Astrocyte (in vitro differentiated cells and primary cell): ENCODE measurements around the gene MLXIP. TPM values are rescaled to one million over a fixed set of nuclear protein-coding genes. Genes with fewer than 3 reads are reported as not detected.
A peak's percentile ranks its signal among the peaks of the same experiment; 100 is the strongest.

ENCODE experiments used
- DNase-seq: peaks from one replicate; pipeline ENCODE4 v3.0.0-alpha.2; 2010; ENCODE audit warnings: low read depth
- FAIRE-seq: peaks from 2 replicates; lab custom pipeline; 2011; peaks lifted over from hg19 to GRCh38; lab: Jason Lieb, UNC
- H2AFZ ChIP-seq: 2 replicates; pipeline ENCODE4 v1.6.0; 2012; ENCODE audit warnings: low read depth, low read length, inconsistent platforms
- H3K27ac ChIP-seq: 2 replicates; pipeline ENCODE4 v1.5.1; 2011; ENCODE audit warnings: low read depth, low read length, inconsistent platforms
- H3K27me3 ChIP-seq: 2 replicates; pipeline ENCODE4 v1.6.0; 2011; ENCODE audit warnings: low read length, inconsistent platforms; ENCODE audit not compliant: insufficient read depth
- H3K36me3 ChIP-seq: 2 replicates; pipeline ENCODE4 v1.5.1; 2011; ENCODE audit warnings: low read length, inconsistent platforms; ENCODE audit not compliant: insufficient read depth
- H3K4me1 ChIP-seq: 2 replicates; pipeline ENCODE4 v1.5.1; 2011; ENCODE audit warnings: low read length, inconsistent platforms; ENCODE audit not compliant: insufficient read depth
- H3K4me2 ChIP-seq: 2 replicates; pipeline ENCODE4 v1.6.0; 2012; ENCODE audit warnings: low read length, inconsistent platforms
- H3K4me3 ChIP-seq: 2 replicates; pipeline ENCODE4 v1.5.1; 2011; ENCODE audit warnings: low read depth, mild to moderate bottlenecking, low read length, inconsistent platforms; ENCODE audit not compliant: insufficient read depth
- H3K79me2 ChIP-seq: 2 replicates; pipeline ENCODE4 v1.6.0; 2012; ENCODE audit warnings: mild to moderate bottlenecking, low read length, inconsistent platforms; ENCODE audit not compliant: insufficient read depth
- H3K9ac ChIP-seq: 2 replicates; pipeline ENCODE4 v1.6.0; 2012; ENCODE audit warnings: mild to moderate bottlenecking, low read length, inconsistent platforms
- H3K9me3 ChIP-seq: 2 replicates; pipeline ENCODE4 v1.5.1; 2012; ENCODE audit warnings: low read depth, mild to moderate bottlenecking, low read length, inconsistent platforms; ENCODE audit not compliant: insufficient read depth
- H4K20me1 ChIP-seq: 2 replicates; pipeline ENCODE4 v1.6.0; 2012; ENCODE audit warnings: low read length, inconsistent platforms; ENCODE audit not compliant: insufficient read depth
- H3K27ac Mint-ChIP-seq: one replicate; pipeline ENCODE4 v1.8.0; 2021; ENCODE audit warnings: mild to moderate bottlenecking, mixed read lengths; ENCODE audit not compliant: unreplicated experiment
- H3K27me3 Mint-ChIP-seq: one replicate; pipeline ENCODE4 v1.8.0; 2021; ENCODE audit warnings: low read depth, mixed read lengths; ENCODE audit not compliant: unreplicated experiment
- H3K36me3 Mint-ChIP-seq: one replicate; pipeline ENCODE4 v1.8.0; 2021; ENCODE audit warnings: low read depth, mixed read lengths; ENCODE audit not compliant: unreplicated experiment
- H3K4me1 Mint-ChIP-seq: one replicate; pipeline ENCODE4 v1.8.0; 2021; ENCODE audit warnings: low read depth, mixed read lengths; ENCODE audit not compliant: unreplicated experiment
- H3K4me3 Mint-ChIP-seq: one replicate; pipeline ENCODE4 v1.8.0; 2021; ENCODE audit warnings: mild to moderate bottlenecking, moderate library complexity, mixed read lengths; ENCODE audit not compliant: unreplicated experiment
- H3K9me3 Mint-ChIP-seq: one replicate; pipeline ENCODE4 v1.8.0; 2021; ENCODE audit warnings: mild to moderate bottlenecking, mixed read lengths; ENCODE audit not compliant: unreplicated experiment
- CTCF ChIP-seq: IDR thresholded peaks from 2 replicates; pipeline ENCODE4 v1.5.1; 2011; ENCODE audit warnings: low read depth, mild to moderate bottlenecking, inconsistent platforms, low read length, moderate library complexity; ENCODE audit not compliant: insufficient read depth
- EZH2 ChIP-seq: IDR thresholded peaks from 2 replicates; pipeline ENCODE4 v1.6.1; 2012; ENCODE audit warnings: mild to moderate bottlenecking, low read length, inconsistent platforms; ENCODE audit not compliant: insufficient read depth
- total RNA-seq: library from RNA; stranded (reverse); gene quantifications from 2 replicates; pipeline ENCODE4 v1.2.1, GENCODE V29; 2021

Gene MLXIP
- total RNA-seq, 1 donor from 2014 or later = 62.5 TPM

- H3K36me3 Mint-ChIP-seq = peaks cover 26% of the 10 kb centered on the region
- H3K27me3 Mint-ChIP-seq = no peaks in the 10 kb centered on the region
- no peak for FAIRE-seq
Measured at GRCh38 chr12:122057007-122057735, 21.4 kb upstream of the MLXIP start.

GRCh38 chr12:122057769-122058168 lies 20.8 kb upstream of the MLXIP start:
- no peak overlapping the region for H3K9ac ChIP-seq
- H3K79me2 ChIP-seq = no peaks in the 10 kb centered on the region
- Mint-ChIP-seq H3K27me3 (no peaks in the 10 kb centered on the region), H3K4me1 (peaks cover 9% of the 10 kb centered on the region), H3K36me3 (peaks cover 26% of the 10 kb centered on the region), H3K27ac (no peak overlapping the region), H3K9me3 (no peaks in the 10 kb centered on the region), H3K4me3 (no peak overlapping the region)
- DNase-seq = no peak
- no peaks in the 10 kb centered on the region for H3K27me3 ChIP-seq
- peaks cover 4% of the 10 kb centered on the region for H3K4me1 ChIP-seq
- no peak overlapping the region for H3K4me2 ChIP-seq
- no peak overlapping the region for H2AFZ ChIP-seq
- no peaks in the 10 kb centered on the region for H4K20me1 ChIP-seq
- no peak for FAIRE-seq
- no peak overlapping the region for H3K4me3 ChIP-seq
- no peak overlapping the region for H3K27ac ChIP-seq
- TF ChIP-seq CTCF (no peak), EZH2 (no peak)
- H3K9me3 ChIP-seq = no peaks in the 10 kb centered on the region
- H3K36me3 ChIP-seq = no peaks in the 10 kb centered on the region

More at GRCh38 chr12:122057007-122057735, 21.4 kb upstream of the MLXIP start:
- H3K4me1 Mint-ChIP-seq = peaks cover 9% of the 10 kb centered on the region
- TF ChIP-seq CTCF (no peak), EZH2 (no peak)
- H3K36me3 ChIP-seq = no peaks in the 10 kb centered on the region
- H3K27ac ChIP-seq = no peak overlapping the region
- H3K4me2 ChIP-seq = no peak overlapping the region
- H3K4me3 Mint-ChIP-seq = no peak overlapping the region
- no peaks in the 10 kb centered on the region for H3K9me3 Mint-ChIP-seq
- no peaks in the 10 kb centered on the region for H4K20me1 ChIP-seq
- no peaks in the 10 kb centered on the region for H3K4me1 ChIP-seq
- no peak overlapping the region for H2AFZ ChIP-seq
- no peak overlapping the region for H3K4me3 ChIP-seq
- H3K27me3 ChIP-seq = no peaks in the 10 kb centered on the region
- DNase-seq = no peak
- no peaks in the 10 kb centered on the region for H3K9me3 ChIP-seq
- peak overlapping the region; percentile 87 for H3K27ac Mint-ChIP-seq
- H3K79me2 ChIP-seq = no peaks in the 10 kb centered on the region
- H3K9ac ChIP-seq = no peak overlapping the region

- H3K79me2 ChIP-seq = no peaks in the 10 kb centered on the region
- FAIRE-seq = no peak
Measured at GRCh38 chr12:122058549-122059149, 19.9 kb upstream of the MLXIP start.

More at GRCh38 chr12:122058549-122059149, 19.9 kb upstream of the MLXIP start:
- Histone ChIP-seq H3K9ac (no peak overlapping the region), H3K4me1 (peaks cover 13% of the 10 kb centered on the region), H3K9me3 (no peaks in the 10 kb centered on the region), H3K4me3 (no peak overlapping the region), H3K27ac (no peak overlapping the region), H2AFZ (no peak overlapping the region), H3K36me3 (no peaks in the 10 kb centered on the region), H3K4me2 (no peak overlapping the region), H4K20me1 (no peaks in the 10 kb centered on the region), H3K27me3 (no peaks in the 10 kb centered on the region)
- Mint-ChIP-seq H3K27ac (no peak overlapping the region), H3K27me3 (no peaks in the 10 kb centered on the region), H3K4me1 (peaks cover 18% of the 10 kb centered on the region), H3K36me3 (peaks cover 26% of the 10 kb centered on the region), H3K4me3 (no peak overlapping the region), H3K9me3 (no peaks in the 10 kb centered on the region)
- no peak for DNase-seq
- TF ChIP-seq CTCF = no peak
- TF ChIP-seq EZH2 = no peak
